Measurements from ENCODE around the gene OR2T27.

GRCh38 chr1:248621770-248622169, 33.6 kb downstream of the OR2T27 start:
- TF ChIP-seq CTCF (IDR thresholded peaks at IDR 0.05) (no peak), EP300 (IDR thresholded peaks at IDR 0.05) (no peak), POLR2AphosphoS5 (IDR thresholded peaks at IDR 0.05) (no peak)

Data from stomach (tissue), 4 donors.